Memory B cell (primary cell): ENCODE measurements around the gene MAD1L1.

Experiments used
- ATAC-seq: fragments of 150-1000 bp; cut with Tn5 transposase; 2 replicates; pipeline ENCODE4 v1.10.0; 2021; ENCODE audit warnings: low read depth, mild to moderate bottlenecking, moderate library complexity
- DNase-seq, 2 donors: peaks; one replicate each; pipeline ENCODE4 v3.0.0; 2022; ENCODE audit warnings: low spot score in 2 of 2
- H3K27ac Mint-ChIP-seq: one replicate; pipeline ENCODE4 v1.8.0; 2022; ENCODE audit warnings: mild to moderate bottlenecking, moderate library complexity, mixed read lengths
- H3K27me3 Mint-ChIP-seq: one replicate; pipeline ENCODE4 v1.8.0; 2022; ENCODE audit warnings: mixed read lengths
- H3K36me3 Mint-ChIP-seq: one replicate; pipeline ENCODE4 v1.8.0; 2022; ENCODE audit warnings: mild to moderate bottlenecking, mixed read lengths
- H3K4me1 Mint-ChIP-seq: one replicate; pipeline ENCODE4 v1.8.0; 2022; ENCODE audit warnings: mixed read lengths
- H3K4me3 Mint-ChIP-seq: one replicate; pipeline ENCODE4 v1.8.0; 2022; ENCODE audit warnings: mild to moderate bottlenecking, moderate library complexity, mixed read lengths
- H3K9me3 Mint-ChIP-seq: one replicate; pipeline ENCODE4 v1.8.0; 2022; ENCODE audit warnings: mixed read lengths

MAD1L1 gene

DNA sequence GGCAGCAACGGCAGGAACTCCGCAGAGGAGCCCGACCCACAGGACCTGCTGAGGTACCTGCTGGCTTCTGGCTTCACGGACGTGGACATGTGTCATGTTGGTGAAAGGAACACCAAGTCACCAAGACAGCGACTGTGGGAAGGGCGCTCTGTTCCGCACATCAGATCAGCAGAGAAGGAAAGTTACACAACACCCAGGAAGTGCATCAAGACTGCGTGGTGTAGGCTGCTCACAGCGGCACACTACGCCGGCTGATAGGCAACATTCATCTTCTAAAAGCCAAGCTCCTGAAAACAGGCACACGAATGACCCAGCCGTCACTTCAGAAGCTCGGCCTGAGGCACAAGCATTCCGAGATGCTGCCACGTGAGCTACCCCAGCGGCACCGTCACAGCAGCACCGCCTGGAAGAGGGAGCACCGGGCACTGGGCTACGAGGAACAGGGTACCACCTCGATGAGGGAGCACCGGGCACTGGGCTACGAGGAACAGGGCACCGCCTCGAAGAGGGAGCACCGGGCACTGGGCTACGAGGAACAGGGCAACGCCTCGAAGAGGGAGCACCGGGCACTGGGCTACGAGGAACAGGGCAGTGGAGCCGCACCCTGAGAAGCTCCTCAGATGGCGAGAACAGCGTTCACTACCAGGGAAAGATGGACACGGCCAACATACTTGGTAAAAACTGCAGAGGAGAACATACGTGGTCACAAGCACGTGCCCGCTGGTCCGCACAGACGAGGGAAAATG lies 86.7 kb downstream of the MAD1L1 start:
- Mint-ChIP-seq H3K27me3 (no peaks in the 10 kb centered on the region), H3K4me3 (no peak overlapping the region), H3K27ac (no peak overlapping the region), H3K4me1 (peaks cover 3% of the 10 kb centered on the region), H3K36me3 (peaks cover 19% of the 10 kb centered on the region), H3K9me3 (no peaks in the 10 kb centered on the region)
- no peak for ATAC-seq
- no peak for DNase-seq

DNA sequence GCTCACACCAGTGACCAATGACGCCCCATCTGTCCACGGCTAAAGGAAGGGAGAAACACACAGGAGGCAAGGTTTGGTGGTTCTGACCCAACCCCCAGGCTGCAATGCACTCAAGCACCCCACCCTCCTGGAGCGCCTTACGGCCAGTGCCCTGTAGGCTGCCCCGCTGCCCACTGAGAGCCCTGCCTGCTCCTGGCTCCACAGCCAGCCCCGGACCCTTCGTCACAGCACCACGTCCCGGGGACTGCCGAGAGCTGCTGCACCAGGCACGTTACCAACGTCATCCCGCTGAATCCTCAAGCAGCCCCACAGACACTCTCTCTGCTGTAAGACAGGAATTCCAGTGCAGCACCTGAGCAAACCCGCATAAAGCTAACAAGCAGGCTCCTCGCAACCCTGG lies 87.8 kb downstream of the MAD1L1 start:
- Mint-ChIP-seq H3K27me3 (no peaks in the 10 kb centered on the region), H3K9me3 (no peaks in the 10 kb centered on the region), H3K4me3 (no peak overlapping the region), H3K27ac (no peak overlapping the region), H3K4me1 (peaks cover 3% of the 10 kb centered on the region), H3K36me3 (peaks cover 17% of the 10 kb centered on the region)
- DNase-seq (no peak), ATAC-seq (no peak)

DNA sequence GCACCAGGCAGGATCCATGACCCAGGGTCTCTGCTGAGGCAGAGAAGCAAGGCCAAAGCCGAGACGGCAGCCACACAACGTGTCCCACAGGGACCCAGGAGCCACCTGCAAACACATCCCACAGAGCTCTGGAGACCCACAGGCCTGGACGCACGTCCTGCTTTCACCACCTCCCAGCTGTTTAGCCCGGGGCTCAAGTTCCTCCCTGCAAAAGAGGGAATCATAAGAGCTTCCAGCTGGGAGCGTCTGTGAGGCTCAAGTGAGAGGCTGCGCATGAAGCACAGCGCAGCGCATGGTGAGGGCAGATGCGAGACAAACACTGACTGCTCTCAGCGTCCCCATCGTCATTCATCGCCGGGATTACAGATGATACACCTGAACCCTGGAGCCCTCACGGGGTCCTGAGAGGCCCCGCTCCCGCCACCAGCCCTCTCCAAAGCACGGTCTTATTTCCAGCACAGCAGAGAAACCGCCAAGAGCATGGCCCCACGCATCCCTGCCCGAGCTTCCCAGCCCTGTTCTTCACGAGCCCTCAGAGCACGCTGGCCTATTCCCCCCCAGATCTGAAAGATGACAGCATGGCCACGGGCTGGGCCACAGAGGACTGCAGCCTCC lies 88.7 kb downstream of the MAD1L1 start:
- H3K4me1 Mint-ChIP-seq = peaks cover 3% of the 10 kb centered on the region
- H3K27me3 Mint-ChIP-seq = no peaks in the 10 kb centered on the region
- H3K4me3 Mint-ChIP-seq = no peak overlapping the region
- H3K27ac Mint-ChIP-seq = no peak overlapping the region
- H3K36me3 Mint-ChIP-seq = peaks cover 17% of the 10 kb centered on the region
- ATAC-seq (no peak), DNase-seq (no peak)
- H3K9me3 Mint-ChIP-seq = no peaks in the 10 kb centered on the region

DNA sequence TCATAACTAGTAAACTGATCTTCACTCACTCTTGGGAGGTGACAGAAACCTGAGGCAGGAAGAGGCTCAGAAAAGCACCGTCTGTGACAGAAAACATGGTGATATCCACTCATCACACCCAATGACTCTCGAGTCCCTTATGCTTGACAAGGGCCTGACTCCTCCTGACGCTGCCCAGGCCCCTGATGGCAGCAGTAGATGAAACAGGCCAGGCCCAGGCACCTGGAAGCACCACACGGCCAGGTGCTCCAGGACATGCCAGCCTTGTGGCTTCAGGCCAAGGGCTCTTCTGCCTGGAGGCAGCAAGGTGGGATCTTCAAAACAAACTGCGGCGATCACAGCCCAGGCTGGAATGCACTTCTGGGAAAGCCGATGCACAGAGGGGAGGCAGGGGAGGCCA lies 89.3 kb downstream of the MAD1L1 start:
- no peak overlapping the region for H3K4me3 Mint-ChIP-seq
- no peaks in the 10 kb centered on the region for H3K9me3 Mint-ChIP-seq
- no peak for ATAC-seq
- H3K27me3 Mint-ChIP-seq = no peaks in the 10 kb centered on the region
- no peak overlapping the region for H3K27ac Mint-ChIP-seq
- DNase-seq = no peak
- peaks cover 17% of the 10 kb centered on the region for H3K36me3 Mint-ChIP-seq
- peaks cover 5% of the 10 kb centered on the region for H3K4me1 Mint-ChIP-seq

DNA sequence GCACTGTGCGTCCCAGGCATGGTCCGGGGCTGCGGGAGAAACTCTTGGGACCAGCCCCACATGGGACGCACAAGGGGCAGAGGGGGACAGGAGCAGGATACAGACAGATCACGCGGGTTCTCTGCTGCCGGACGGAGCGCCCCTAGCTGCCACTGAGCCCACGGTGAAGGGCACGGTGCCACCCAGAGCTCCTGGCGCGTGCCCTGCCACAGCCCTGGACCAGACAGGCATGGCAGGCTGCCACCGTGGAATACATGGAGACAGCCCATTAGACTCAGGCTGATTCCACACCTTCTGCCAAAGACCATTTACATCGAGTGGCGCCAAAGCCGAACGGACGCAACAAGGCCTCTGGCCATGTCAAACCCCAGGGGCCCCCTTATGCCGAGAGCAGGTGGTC lies 90.4 kb downstream of the MAD1L1 start:
- H3K36me3 Mint-ChIP-seq = peaks cover 17% of the 10 kb centered on the region
- no peak for DNase-seq
- H3K9me3 Mint-ChIP-seq = no peaks in the 10 kb centered on the region
- H3K27me3 Mint-ChIP-seq = no peaks in the 10 kb centered on the region
- H3K4me1 Mint-ChIP-seq = peaks cover 7% of the 10 kb centered on the region
- ATAC-seq = no peak
- H3K4me3 Mint-ChIP-seq = no peak overlapping the region
- no peak overlapping the region for H3K27ac Mint-ChIP-seq

DNA sequence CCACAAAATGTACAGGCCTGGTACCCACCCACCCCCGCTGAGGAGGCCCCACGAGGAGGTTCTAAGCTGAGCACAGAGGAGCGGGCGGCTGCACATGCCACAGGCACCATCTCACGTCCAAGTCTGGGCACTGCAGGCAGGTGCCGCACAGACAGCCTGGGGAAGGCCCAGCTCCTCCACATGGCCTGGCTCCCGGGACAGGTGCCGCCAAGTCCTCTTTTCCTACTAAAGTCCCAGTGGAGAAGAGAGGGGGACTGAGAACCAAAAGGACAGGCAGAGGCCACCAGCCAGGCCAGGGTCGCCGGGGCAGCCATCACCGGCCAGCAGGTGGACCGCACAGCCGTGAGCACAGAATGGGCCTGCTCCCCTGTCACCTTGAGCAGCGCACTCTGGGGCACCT lies 91.1 kb downstream of the MAD1L1 start:
- Mint-ChIP-seq H3K27ac (no peak overlapping the region), H3K36me3 (peaks cover 17% of the 10 kb centered on the region), H3K4me3 (no peak overlapping the region), H3K4me1 (peaks cover 8% of the 10 kb centered on the region), H3K27me3 (no peaks in the 10 kb centered on the region), H3K9me3 (no peaks in the 10 kb centered on the region)
- no peak for ATAC-seq
- no peak for DNase-seq

DNA sequence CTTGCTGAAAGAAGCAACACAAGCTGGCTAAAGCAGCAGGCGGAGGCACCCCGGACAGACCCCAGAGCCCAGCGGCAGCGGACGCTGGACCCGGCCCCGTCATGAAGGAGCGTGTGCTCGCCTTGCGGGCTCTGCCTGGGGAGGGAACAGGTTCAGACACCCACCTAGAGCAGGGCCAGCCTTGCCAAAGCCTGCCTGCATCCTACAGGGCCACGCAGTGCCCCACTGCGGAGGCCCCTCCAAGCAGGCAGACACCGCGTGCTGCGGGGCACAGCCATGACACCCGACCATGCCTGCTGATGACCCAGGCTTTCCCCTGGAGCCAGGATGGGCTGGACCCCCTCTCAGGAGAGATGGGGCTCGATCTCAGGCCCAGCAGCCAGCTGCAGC lies 91.7 kb downstream of the MAD1L1 start:
- H3K36me3 Mint-ChIP-seq = peaks cover 17% of the 10 kb centered on the region
- H3K4me3 Mint-ChIP-seq = no peak overlapping the region
- H3K27ac Mint-ChIP-seq = no peak overlapping the region
- no peak for ATAC-seq
- H3K4me1 Mint-ChIP-seq = peaks cover 8% of the 10 kb centered on the region
- H3K9me3 Mint-ChIP-seq = no peaks in the 10 kb centered on the region
- H3K27me3 Mint-ChIP-seq = no peaks in the 10 kb centered on the region
- DNase-seq = no peak

DNA sequence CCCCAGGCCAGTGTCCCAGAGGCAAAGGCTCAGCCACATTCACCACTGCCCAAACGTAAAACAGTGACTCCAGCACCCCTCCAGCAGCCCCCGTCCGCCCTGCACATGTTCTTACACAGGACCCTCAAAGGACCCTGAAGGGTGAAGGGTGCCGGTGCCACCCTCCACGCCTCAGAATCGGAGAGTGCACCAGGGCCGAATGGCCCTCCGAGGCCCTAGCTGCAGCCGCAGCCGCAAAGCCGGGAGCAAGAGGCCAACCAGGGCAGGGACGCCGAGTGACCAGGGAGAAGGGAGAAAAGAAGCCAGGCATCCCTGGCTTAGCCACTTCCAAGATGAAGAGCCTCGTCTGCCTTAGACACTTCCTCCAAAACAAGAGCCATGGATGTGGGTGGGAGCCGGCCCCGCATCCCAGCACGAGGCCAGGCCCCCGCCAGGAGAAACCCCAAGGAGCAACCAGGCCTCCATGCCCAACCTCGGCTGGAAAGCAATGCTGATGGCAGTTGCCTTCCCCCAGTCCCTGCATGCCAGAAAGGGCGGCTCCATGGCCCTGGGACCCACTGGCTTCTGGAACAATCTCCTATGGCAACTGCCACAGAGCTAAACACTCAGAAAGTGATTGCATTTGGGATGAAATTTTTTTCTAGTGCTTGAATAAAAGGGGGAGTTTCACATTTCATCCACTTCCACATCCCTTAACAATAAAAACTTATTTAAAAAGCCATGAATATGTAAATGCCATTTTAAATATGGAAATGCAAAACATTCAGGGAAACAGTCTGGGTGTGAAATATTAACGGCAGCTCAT lies 92.3 kb downstream of the MAD1L1 start:
- Mint-ChIP-seq H3K4me3 (no peak overlapping the region), H3K4me1 (peaks cover 8% of the 10 kb centered on the region), H3K36me3 (peaks cover 17% of the 10 kb centered on the region), H3K27ac (no peak overlapping the region), H3K9me3 (no peaks in the 10 kb centered on the region), H3K27me3 (no peaks in the 10 kb centered on the region)
- ATAC-seq = no peak
- no peak for DNase-seq

DNA sequence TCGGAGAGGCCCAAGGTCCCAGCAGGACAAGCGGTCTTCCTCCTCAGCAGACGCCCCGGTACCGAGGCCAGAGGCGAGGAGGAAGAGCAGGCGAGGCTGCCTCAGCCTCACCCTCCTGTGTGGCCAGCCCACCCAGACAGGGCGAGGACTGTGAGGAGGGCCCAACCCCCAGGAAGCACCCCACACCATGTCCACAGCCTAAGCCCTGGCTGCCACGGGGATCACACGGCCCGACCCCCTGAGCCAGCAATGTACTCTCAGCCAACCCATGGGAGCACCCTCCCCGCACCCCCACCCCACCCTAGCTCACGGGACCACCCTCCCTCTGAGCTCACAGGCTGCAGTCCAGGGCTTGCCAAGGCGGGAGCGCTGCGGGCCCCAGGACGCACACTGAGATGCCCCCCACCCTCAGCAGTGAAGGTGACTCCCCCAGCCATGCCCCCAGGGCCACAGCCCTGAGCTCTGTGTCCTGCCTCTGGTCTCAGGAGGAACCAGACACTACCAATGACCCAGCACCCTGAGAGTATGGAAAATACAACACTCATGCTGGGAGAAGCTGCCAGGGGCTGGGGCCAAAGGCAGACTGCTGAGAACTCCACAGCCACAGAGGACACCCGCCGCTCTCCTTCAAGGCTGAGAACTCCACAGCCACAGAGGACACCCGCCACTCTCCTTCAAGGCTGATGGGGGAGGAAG lies 93.6 kb downstream of the MAD1L1 start:
- H3K4me1 Mint-ChIP-seq = peaks cover 8% of the 10 kb centered on the region
- H3K27ac Mint-ChIP-seq = no peak overlapping the region
- peaks cover 14% of the 10 kb centered on the region for H3K36me3 Mint-ChIP-seq
- H3K4me3 Mint-ChIP-seq = no peak overlapping the region
- DNase-seq = no peak
- ATAC-seq = no peak
- H3K27me3 Mint-ChIP-seq = no peaks in the 10 kb centered on the region
- H3K9me3 Mint-ChIP-seq = no peaks in the 10 kb centered on the region

DNA sequence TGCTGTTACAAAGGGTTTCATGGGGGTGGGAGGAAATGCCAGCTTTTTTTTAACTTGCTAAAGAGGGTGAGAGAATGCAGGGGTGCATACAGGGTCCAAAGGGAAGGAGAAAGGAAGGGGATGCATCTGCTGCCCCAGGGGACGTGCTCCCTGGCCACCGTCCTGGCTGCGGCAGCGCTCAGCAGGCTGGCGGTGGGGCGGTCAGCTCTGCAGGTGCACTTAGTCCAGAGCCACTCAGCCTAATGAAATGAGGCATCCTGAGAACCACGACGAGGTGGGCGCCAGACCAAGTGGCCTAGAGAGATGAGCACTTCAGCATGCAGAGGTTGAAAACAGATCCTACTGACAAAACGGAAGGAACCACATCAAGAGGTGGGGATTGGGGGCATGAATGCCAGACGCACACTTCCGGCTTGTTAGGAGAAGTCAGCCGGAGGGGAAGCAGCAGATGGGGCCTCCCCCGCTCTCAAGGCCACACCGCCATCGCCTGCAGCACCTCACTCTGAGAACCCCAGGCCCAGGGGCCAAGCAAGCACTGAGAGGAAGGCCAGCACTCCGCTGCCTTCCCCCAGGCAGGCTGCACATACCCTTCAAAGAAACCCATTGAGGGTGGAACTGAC lies 94.5 kb downstream of the MAD1L1 start:
- Mint-ChIP-seq H3K36me3 (peaks cover 15% of the 10 kb centered on the region), H3K27me3 (no peaks in the 10 kb centered on the region), H3K4me3 (peak overlapping the region; percentile 79), H3K9me3 (no peaks in the 10 kb centered on the region), H3K4me1 (peaks cover 8% of the 10 kb centered on the region), H3K27ac (peak overlapping the region; percentile 75)
- DNase-seq (peak; percentile 64 to 69), ATAC-seq (peak; percentile 99)

DNA sequence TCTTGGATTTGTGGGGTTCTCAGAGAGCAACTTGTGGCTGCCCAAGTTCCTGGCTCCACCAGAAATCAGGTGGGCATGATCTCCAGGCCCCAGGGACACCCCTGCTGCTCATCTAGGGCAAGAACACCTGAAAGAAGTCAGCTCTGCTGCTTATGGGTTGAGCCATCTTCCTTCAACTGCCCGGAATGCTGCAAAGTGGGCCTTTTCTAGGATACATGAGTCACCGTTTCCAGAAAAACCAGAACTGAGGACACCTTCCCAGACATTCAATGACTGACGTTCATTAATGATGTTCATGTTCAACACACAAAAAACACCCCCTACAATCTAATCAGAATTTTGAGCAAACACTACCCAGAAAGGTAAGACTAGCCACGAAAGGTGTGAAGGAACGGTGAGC lies 98.0 kb downstream of the MAD1L1 start:
- peaks cover 7% of the 10 kb centered on the region for H3K4me1 Mint-ChIP-seq
- no peak overlapping the region for H3K27ac Mint-ChIP-seq
- ATAC-seq = no peak

DNA sequence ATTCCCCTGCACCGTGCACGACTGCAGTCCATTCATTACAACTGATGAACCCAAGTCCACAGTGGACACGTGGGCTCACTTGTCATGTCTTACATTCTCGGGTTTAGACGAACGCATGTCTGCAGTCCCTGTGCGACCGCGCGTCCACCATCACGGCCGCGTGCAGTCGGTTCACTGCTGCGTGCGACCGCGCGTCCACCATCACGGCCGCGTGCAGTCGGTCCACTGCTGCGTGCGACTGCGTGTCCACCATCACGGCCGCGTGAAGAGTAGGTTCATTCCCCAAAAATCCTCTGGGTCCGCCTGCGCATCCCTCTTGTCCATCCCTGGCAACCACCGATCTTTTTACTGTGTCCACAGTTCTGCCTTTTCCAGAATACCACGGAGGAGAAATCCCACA lies 100.5 kb downstream of the MAD1L1 start:
- Mint-ChIP-seq H3K27ac (no peak overlapping the region), H3K27me3 (no peaks in the 10 kb centered on the region), H3K4me3 (no peak overlapping the region), H3K36me3 (peaks cover 18% of the 10 kb centered on the region), H3K4me1 (peaks cover 5% of the 10 kb centered on the region), H3K9me3 (no peaks in the 10 kb centered on the region)
- ATAC-seq (no peak), DNase-seq (no peak)

More for the DNA sequence above, 98.0 kb downstream of the MAD1L1 start:
- no peak overlapping the region for H3K4me3 Mint-ChIP-seq
- H3K9me3 Mint-ChIP-seq = no peaks in the 10 kb centered on the region
- H3K36me3 Mint-ChIP-seq = peaks cover 14% of the 10 kb centered on the region
- no peak for DNase-seq
- H3K27me3 Mint-ChIP-seq = no peaks in the 10 kb centered on the region

DNA sequence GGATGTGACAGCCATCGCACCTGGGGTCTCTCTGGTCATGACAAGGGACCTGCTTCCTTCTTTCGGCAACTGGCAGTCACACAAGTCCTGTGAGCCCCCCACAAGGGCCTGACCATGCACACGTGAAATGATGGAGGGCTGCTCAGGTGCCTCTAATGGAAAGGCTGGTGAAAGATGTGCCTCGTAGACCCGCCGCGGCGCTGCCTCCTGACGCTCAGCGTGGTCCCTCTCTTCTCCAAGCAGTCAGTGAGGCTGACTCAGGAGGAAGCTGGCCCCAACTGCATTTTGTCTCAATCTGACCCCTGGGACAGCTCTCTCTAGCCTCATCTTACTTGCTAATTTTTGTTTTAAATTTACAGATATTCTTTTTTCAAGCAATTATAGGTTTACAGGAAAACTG lies 100.9 kb downstream of the MAD1L1 start:
- Mint-ChIP-seq H3K27ac (no peak overlapping the region), H3K27me3 (no peaks in the 10 kb centered on the region), H3K36me3 (peaks cover 18% of the 10 kb centered on the region), H3K9me3 (no peaks in the 10 kb centered on the region), H3K4me3 (no peak overlapping the region), H3K4me1 (peaks cover 5% of the 10 kb centered on the region)
- DNase-seq (no peak), ATAC-seq (no peak)
